ENCODE results near the gene ZNF320.

DNA sequence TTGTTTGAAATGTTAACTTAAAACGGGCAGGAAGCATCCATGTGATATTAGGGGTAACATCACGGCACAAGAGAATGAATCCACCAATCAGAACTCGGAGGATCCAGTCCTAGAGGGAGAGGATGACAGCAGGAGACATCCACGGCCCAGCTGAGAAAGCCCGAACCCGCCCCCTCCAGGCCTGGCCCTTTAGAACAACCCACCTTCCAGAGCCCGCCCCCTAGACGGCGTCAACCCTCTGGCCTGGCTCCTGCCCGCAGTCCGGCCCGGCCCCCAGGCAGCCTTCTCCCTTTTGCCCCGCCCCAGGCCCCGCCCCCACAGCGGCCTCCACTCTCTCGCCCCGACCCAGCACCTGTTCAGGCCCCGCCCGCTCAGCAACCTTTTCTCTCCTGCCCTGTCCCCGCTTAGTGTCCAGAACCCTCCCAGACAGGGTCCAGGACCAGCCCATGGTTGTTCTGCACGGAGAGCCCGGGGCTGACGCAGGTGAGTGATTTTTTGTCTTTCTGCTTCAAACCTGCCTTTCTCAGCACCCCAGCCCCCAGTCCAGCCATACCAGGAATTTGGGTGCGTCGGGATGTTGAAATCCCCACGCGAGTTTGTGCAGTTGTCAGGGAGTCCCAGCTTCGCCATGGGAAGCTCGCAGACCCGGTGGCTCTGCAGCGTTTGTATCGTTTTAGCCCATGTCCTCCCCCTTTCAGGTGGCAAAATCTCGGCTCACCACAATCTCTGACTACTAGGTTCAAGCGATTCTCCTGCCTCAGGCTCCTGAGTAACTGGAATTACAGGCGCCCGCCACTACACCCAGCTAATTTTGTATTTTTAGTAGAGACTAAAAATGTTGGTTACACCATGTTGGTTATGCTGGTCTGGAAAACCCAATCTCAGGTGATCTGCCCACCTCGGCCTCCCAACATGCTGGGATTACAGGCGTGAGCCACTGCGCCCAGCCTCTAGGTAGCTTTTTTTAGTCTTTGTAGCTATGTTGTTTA, 49.2 kb upstream of the ZNF320 start:
- TF ChIP-seq, protein P1, sequence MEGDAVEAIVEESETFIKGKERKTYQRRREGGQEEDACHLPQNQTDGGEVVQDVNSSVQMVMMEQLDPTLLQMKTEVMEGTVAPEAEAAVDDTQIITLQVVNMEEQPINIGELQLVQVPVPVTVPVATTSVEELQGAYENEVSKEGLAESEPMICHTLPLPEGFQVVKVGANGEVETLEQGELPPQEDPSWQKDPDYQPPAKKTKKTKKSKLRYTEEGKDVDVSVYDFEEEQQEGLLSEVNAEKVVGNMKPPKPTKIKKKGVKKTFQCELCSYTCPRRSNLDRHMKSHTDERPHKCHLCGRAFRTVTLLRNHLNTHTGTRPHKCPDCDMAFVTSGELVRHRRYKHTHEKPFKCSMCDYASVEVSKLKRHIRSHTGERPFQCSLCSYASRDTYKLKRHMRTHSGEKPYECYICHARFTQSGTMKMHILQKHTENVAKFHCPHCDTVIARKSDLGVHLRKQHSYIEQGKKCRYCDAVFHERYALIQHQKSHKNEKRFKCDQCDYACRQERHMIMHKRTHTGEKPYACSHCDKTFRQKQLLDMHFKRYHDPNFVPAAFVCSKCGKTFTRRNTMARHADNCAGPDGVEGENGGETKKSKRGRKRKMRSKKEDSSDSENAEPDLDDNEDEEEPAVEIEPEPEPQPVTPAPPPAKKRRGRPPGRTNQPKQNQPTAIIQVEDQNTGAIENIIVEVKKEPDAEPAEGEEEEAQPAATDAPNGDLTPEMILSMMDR (IDR thresholded peaks at IDR 0.05 in 2 of 3, conservative IDR thresholded peaks at IDR 0.05 in 1 of 3; ENCODE audit: insufficient read depth in 2 of 3, low read depth in 1 of 3, low read length in 3 of 3): no peak
- TF ChIP-seq MXI1 (IDR thresholded peaks at IDR 0.05; ENCODE audit: low read depth, low read length): no peak
- TF ChIP-seq, protein P2, sequence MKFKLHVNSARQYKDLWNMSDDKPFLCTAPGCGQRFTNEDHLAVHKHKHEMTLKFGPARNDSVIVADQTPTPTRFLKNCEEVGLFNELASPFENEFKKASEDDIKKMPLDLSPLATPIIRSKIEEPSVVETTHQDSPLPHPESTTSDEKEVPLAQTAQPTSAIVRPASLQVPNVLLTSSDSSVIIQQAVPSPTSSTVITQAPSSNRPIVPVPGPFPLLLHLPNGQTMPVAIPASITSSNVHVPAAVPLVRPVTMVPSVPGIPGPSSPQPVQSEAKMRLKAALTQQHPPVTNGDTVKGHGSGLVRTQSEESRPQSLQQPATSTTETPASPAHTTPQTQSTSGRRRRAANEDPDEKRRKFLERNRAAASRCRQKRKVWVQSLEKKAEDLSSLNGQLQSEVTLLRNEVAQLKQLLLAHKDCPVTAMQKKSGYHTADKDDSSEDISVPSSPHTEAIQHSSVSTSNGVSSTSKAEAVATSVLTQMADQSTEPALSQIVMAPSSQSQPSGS (CRISPR knock-in tag; IDR thresholded peaks at IDR 0.05): no peak
- TF ChIP-seq, protein P3, sequence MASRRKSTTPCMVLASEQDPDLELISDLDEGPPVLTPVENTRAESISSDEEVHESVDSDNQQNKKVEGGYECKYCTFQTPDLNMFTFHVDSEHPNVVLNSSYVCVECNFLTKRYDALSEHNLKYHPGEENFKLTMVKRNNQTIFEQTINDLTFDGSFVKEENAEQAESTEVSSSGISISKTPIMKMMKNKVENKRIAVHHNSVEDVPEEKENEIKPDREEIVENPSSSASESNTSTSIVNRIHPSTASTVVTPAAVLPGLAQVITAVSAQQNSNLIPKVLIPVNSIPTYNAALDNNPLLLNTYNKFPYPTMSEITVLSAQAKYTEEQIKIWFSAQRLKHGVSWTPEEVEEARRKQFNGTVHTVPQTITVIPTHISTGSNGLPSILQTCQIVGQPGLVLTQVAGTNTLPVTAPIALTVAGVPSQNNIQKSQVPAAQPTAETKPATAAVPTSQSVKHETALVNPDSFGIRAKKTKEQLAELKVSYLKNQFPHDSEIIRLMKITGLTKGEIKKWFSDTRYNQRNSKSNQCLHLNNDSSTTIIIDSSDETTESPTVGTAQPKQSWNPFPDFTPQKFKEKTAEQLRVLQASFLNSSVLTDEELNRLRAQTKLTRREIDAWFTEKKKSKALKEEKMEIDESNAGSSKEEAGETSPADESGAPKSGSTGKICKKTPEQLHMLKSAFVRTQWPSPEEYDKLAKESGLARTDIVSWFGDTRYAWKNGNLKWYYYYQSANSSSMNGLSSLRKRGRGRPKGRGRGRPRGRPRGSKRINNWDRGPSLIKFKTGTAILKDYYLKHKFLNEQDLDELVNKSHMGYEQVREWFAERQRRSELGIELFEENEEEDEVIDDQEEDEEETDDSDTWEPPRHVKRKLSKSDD (conservative IDR thresholded peaks at IDR 0.05; ENCODE audit: low read length): no peak

Measured in K562 (cell line).